Activated T-cell treated with anti-CD3 and anti-CD28 coated beads, Interleukin-2, amount 50 U/mL, for 72 hours (primary cell): ENCODE measurements around the gene PHF12. TPM values are rescaled to one million over a fixed set of nuclear protein-coding genes. Genes with fewer than 3 reads are reported as not detected.
A peak's percentile ranks its signal among the peaks of the same experiment; 100 is the strongest.

Experiments
- ATAC-seq, 2 donors: fragments of 150-1000 bp; cut with Tn5 transposase; replicated peaks in 1 of 2; 2 replicates each; pipeline ENCODE4 v1.10.0; 2021; ENCODE audit warnings: moderate library complexity in 2 of 2, mild to moderate bottlenecking in 1 of 2
- DNase-seq, 2 donors: peaks; one replicate each; pipeline ENCODE4 v3.0.0; 2021 to 2022; ENCODE audit warnings: mixed read lengths in 1 of 2
- H3K27ac Mint-ChIP-seq: one replicate; pipeline ENCODE4 v1.8.0; 2022; ENCODE audit warnings: mild to moderate bottlenecking, moderate library complexity, mixed read lengths
- H3K27me3 Mint-ChIP-seq: one replicate; pipeline ENCODE4 v1.8.0; 2022; ENCODE audit warnings: low read depth, mixed read lengths
- H3K36me3 Mint-ChIP-seq, 2 donors: one replicate each; pipeline ENCODE4 v1.8.0; 2022; ENCODE audit warnings: mixed read lengths in 2 of 2, mild to moderate bottlenecking in 1 of 2; ENCODE audit not compliant: insufficient read depth in 2 of 2
- H3K4me1 Mint-ChIP-seq: one replicate; pipeline ENCODE4 v1.8.0; 2022; ENCODE audit warnings: low read depth, mixed read lengths
- H3K4me3 Mint-ChIP-seq, 2 donors: one replicate each; pipeline ENCODE4 v1.8.0; 2022; ENCODE audit warnings: mild to moderate bottlenecking in 2 of 2, mixed read lengths in 2 of 2, moderate library complexity in 2 of 2
- H3K9me3 Mint-ChIP-seq, 2 donors: one replicate each; pipeline ENCODE4 v1.8.0; 2022; ENCODE audit warnings: mixed read lengths in 2 of 2
- total RNA-seq, 2 donors: library from RNA; stranded (reverse); gene quantifications; one replicate each; pipeline ENCODE4 v1.2.3, GENCODE V29; 2022

PHF12 gene
- total RNA-seq, 2 donors from 2014 or later, result 67.7 to 81.6 TPM

DNA sequence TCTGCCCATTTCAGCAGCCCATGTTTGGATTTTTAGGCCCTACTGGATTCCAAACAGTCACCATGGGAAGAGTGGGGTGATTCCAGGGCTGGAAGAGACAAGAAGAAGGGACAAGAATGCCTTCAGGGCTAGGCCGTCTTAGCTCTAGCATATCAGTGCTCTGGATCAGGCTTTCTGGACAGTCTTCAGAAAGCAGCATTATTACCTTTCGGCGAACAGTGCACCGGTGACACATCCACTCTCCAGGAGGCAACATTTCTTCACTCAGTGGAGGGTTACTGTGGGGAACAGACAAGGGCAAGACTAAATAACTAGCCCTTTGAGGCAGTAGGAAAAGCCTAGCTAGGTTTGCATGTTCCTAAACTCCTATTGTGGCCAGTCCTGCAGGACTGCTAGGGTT is 24.5 kb downstream of the PHF12 start:
- no peak for ATAC-seq
- Mint-ChIP-seq H3K4me1 (peaks cover 71% of the 10 kb centered on the region), H3K36me3 (peaks cover 39 to 64% of the 10 kb centered on the region in 2 donors), H3K27ac (peak overlapping the region; percentile 67), H3K27me3 (no peaks in the 10 kb centered on the region), H3K9me3 (peaks cover 3 to 13% of the 10 kb centered on the region in 2 donors), H3K4me3 (no peak overlapping the region)
- no peak for DNase-seq

DNA sequence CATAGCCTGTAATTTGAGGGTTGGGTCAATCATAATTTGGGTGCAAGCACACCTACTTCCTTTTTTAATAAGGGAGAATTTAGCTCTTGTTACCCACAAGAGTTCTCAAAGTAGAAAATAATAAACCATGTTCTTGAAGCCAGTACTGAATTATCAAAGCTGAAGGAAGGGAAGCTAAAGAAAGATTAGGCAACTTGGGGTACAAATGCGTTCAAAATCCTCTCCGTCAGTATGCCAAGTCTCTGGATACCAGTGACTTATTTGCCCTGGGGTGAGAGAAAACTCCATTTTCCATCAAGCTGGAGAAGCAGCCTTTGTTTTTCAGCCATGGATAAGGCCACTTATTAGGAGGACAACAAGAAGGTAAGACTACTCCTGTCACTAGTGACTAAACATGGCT is 25.0 kb downstream of the PHF12 start:
- H3K27me3 Mint-ChIP-seq, result no peaks in the 10 kb centered on the region
- DNase-seq (no peak), ATAC-seq (no peak)
- peaks cover 68% of the 10 kb centered on the region for H3K4me1 Mint-ChIP-seq
- peak overlapping the region; percentile 58 for H3K4me3 Mint-ChIP-seq
- peaks cover 40 to 69% of the 10 kb centered on the region in 2 donors for H3K36me3 Mint-ChIP-seq
- H3K9me3 Mint-ChIP-seq, result peaks cover 3 to 13% of the 10 kb centered on the region in 2 donors
- H3K27ac Mint-ChIP-seq, result peak overlapping the region; percentile 67

DNA sequence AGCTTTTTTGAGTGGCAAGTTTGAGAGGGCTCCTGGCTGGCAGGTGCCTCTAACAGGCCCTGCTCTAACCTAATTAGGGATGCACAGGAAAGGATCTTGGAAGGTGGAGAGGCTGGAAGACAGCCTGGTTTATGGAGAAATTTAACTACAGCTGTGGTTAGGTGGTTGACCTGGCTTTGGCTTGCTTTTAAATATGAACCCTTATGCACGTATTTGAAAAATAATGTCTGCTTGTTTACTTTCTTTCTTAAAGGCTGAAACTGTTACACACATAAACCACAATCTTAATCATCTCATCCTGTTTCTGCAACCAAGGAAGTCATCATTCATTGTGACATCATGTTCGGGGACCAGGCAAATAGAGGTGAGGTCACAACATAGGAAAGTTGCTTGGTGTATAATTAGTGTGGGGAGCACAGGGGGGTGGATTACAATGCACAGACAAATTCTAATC is 25.4 kb downstream of the PHF12 start:
- H3K9me3 Mint-ChIP-seq, result peaks cover 3 to 13% of the 10 kb centered on the region in 2 donors
- ATAC-seq (peak; percentile 86 to 92), DNase-seq (peak; percentile 42 to 55)
- H3K4me1 Mint-ChIP-seq, result peaks cover 64% of the 10 kb centered on the region
- peak overlapping the region; percentile 58 for H3K4me3 Mint-ChIP-seq
- no peaks in the 10 kb centered on the region for H3K27me3 Mint-ChIP-seq
- H3K27ac Mint-ChIP-seq, result peak overlapping the region; percentile 67
- H3K36me3 Mint-ChIP-seq, result peaks cover 41 to 69% of the 10 kb centered on the region in 2 donors

DNA sequence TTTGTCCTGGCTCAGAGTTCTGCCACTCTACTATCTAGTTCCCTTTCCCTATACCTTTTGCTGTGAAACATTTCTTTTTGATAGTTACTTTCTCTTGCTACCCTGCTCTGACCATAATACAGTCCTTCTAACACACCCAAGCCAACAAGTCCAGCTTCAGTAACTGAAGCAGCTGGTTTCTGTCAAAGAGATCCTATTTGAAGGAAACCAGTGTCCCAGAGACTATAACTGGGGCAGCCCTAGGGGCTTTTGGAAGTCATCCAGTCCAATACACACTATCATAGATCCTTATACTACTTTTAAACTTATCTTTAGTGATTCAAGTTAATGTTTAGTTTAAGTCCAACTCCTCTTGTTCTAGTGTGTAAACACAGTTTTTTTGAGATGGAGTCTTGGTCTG is 31.1 kb downstream of the PHF12 start:
- Mint-ChIP-seq H3K4me1 (peaks cover 31% of the 10 kb centered on the region), H3K4me3 (no peak overlapping the region), H3K36me3 (peaks cover 23 to 57% of the 10 kb centered on the region in 2 donors), H3K27ac (no peak overlapping the region), H3K27me3 (no peaks in the 10 kb centered on the region), H3K9me3 (peaks cover 2% of the 10 kb centered on the region in 2 donors)
- no peak for DNase-seq
- ATAC-seq, result no peak

DNA sequence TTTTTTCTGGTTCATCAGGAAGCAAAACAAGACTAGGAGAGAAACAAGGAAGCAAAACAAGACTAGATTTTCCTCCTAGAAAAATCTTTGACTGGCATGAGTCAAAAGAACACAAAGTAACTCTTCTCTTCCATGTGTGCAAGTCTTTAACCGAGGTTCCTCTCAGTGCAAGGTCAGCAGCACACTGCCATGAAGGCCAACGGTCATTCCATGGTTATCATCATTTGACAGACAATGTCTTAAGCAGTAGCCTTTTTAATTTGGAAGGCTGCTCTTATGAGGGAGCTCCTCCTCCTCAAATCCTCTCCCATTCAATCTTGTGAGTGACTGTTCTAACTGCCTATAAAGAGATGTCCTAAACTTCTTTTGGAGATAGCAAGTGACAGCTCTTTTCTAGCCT is 33.0 kb downstream of the PHF12 start:
- Mint-ChIP-seq H3K27me3 (no peaks in the 10 kb centered on the region), H3K36me3 (peaks cover 23 to 55% of the 10 kb centered on the region in 2 donors), H3K4me3 (no peak overlapping the region), H3K4me1 (peaks cover 24% of the 10 kb centered on the region), H3K27ac (peak overlapping the region; percentile 48), H3K9me3 (peaks cover 8 to 9% of the 10 kb centered on the region in 2 donors)
- ATAC-seq (no peak), DNase-seq (no peak)

DNA sequence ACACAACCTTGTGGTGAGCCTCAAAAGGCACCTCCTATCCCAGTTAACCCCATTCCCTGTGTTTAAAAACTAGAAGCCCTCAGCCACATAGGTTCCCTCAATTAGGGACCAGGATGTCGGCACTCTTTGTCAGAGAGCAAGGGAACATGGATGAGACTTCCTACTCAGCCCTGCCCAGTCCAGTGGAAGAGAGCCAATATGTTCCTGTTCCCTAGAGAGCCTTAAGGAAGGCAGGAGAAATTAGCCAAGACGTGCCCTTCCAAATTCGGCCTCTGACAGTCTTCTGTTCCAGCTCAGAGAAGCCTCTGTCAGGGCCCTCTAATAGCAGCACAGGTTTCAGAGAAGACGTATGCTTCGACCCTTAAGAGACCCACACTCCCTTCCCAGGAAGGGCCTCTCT is 33.9 kb downstream of the PHF12 start:
- no peaks in the 10 kb centered on the region for H3K27me3 Mint-ChIP-seq

DNA sequence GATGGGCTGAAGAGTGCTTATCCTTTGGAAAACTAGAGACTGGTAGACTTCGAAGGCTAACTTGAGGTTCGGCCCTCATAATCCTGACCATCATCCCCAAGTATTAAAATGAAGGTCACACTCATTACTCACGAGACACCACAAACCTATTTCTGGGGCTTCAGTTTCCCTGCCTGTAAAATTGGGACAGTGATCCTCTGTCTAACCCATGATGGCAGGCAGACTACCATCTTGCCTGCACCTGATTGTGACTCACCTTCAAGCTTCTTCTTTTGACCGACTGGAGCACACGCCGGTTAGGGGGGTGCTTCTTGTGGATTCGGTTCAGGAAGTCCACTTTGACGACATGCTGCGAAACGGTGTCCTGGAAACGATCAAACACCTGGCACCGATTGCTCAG is 34.3 kb downstream of the PHF12 start:
- H3K9me3 Mint-ChIP-seq, result peaks cover 8 to 9% of the 10 kb centered on the region in 2 donors
- no peak for ATAC-seq
- no peak overlapping the region for H3K27ac Mint-ChIP-seq
- H3K4me1 Mint-ChIP-seq, result peaks cover 24% of the 10 kb centered on the region
- no peak overlapping the region for H3K4me3 Mint-ChIP-seq
- no peaks in the 10 kb centered on the region for H3K27me3 Mint-ChIP-seq
- peaks cover 27 to 55% of the 10 kb centered on the region in 2 donors for H3K36me3 Mint-ChIP-seq
- DNase-seq, result no peak

More for the DNA sequence above, 33.9 kb downstream of the PHF12 start:
- ATAC-seq, result no peak
- no peak overlapping the region for H3K27ac Mint-ChIP-seq
- DNase-seq, result no peak
- peaks cover 24% of the 10 kb centered on the region for H3K4me1 Mint-ChIP-seq
- no peak overlapping the region for H3K4me3 Mint-ChIP-seq
- H3K36me3 Mint-ChIP-seq, result peaks cover 24 to 56% of the 10 kb centered on the region in 2 donors
- peaks cover 8 to 9% of the 10 kb centered on the region in 2 donors for H3K9me3 Mint-ChIP-seq

DNA sequence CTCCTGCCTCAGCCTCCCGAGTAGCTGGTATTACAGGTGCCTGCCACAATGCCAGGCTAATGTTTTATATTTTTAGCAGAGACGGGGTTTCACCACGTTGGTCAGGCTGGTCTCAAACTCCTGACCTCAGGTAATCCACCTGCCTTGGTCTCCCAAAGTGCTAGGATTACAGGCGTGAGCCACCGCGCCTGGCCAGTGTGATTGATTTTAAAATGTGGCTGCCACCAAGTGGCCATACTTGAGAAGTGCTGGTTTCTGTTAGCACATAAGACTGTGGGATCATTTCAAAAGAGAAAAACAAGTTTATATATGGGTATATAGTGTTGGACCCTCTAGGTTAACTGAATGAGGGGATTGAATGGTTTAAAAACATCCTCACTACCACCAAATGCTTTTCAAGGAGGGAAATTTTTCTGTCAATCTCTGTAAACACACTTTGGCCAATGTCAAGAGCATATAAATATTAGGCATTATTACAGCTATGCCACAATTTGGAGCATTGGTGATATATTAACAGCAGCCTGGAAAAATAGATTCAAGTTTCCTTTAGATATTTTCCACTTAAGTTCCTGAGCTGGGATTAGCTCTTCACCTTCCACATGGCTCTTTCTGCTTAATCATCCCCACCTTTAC is 34.9 kb downstream of the PHF12 start:
- no peaks in the 10 kb centered on the region for H3K27me3 Mint-ChIP-seq
- DNase-seq (no peak), ATAC-seq (peak in 1 of 2 donors; percentile 31)
- H3K4me3 Mint-ChIP-seq, result no peak overlapping the region
- peaks cover 28 to 51% of the 10 kb centered on the region in 2 donors for H3K36me3 Mint-ChIP-seq
- peak overlapping the region; percentile 72 for H3K27ac Mint-ChIP-seq
- H3K4me1 Mint-ChIP-seq, result peaks cover 24% of the 10 kb centered on the region
- H3K9me3 Mint-ChIP-seq, result peaks cover 8 to 9% of the 10 kb centered on the region in 2 donors

DNA sequence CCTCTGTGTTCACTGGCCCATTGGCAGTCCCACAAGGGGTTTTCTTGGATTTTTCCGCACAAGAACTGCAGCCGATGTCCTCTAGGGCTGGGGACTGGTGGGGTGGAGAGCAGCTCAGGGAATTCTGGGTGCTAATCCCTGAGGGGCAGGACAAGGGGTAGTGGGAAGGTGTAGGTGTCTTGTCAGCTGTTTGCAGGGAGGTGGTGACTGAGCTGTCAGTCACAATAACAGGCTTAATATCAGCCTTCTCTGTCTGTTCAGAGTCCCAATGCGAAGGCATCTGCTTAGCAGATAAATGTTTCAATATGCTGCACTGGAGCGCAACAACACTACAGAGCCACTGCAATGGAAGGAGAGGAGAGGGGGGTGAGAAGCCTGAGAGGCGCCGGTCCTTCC is 38.4 kb downstream of the PHF12 start:
- H3K4me1 Mint-ChIP-seq, result peaks cover 24% of the 10 kb centered on the region
- DNase-seq (no peak), ATAC-seq (no peak)
- H3K27ac Mint-ChIP-seq, result no peak overlapping the region
- peaks cover 8 to 9% of the 10 kb centered on the region in 2 donors for H3K9me3 Mint-ChIP-seq
- no peak overlapping the region for H3K4me3 Mint-ChIP-seq
- no peaks in the 10 kb centered on the region for H3K27me3 Mint-ChIP-seq
- peaks cover 26 to 49% of the 10 kb centered on the region in 2 donors for H3K36me3 Mint-ChIP-seq

DNA sequence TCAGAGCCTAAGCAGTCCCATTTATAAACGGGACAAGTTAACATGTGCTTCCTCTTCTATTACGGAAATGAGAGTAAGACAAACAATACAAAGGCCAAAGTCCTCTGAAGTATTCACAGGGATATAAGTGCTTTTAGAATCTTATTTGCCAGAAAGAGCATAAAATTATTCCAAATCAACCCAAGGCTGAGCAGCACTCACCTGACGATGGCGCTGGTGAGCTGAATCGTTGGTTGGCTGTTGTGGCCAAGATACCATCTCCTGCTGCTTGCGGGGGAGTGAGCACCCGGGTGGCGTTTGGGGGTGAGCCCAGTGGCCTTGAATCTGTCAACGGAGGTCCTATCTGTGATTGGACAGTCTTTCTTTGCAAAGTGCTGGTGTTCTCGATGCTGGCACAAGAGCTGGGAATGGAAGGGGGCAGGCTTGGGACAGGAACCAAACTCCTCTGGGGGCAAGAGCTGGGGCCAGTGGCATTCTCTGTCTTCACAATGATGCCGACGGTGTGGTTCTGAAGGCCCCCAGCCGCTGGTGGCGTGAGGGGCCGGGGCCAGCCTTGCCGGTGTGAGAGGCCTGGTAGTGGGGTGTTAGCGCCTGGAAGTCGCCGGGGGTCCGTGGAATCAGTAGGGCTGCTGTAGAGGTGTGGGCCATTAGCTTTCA is 38.9 kb downstream of the PHF12 start:
- ATAC-seq, result no peak
- H3K36me3 Mint-ChIP-seq, result peaks cover 27 to 49% of the 10 kb centered on the region in 2 donors
- no peaks in the 10 kb centered on the region for H3K27me3 Mint-ChIP-seq
- peaks cover 8 to 9% of the 10 kb centered on the region in 2 donors for H3K9me3 Mint-ChIP-seq
- H3K27ac Mint-ChIP-seq, result no peak overlapping the region
- no peak for DNase-seq
- H3K4me3 Mint-ChIP-seq, result no peak overlapping the region
- H3K4me1 Mint-ChIP-seq, result peaks cover 24% of the 10 kb centered on the region

DNA sequence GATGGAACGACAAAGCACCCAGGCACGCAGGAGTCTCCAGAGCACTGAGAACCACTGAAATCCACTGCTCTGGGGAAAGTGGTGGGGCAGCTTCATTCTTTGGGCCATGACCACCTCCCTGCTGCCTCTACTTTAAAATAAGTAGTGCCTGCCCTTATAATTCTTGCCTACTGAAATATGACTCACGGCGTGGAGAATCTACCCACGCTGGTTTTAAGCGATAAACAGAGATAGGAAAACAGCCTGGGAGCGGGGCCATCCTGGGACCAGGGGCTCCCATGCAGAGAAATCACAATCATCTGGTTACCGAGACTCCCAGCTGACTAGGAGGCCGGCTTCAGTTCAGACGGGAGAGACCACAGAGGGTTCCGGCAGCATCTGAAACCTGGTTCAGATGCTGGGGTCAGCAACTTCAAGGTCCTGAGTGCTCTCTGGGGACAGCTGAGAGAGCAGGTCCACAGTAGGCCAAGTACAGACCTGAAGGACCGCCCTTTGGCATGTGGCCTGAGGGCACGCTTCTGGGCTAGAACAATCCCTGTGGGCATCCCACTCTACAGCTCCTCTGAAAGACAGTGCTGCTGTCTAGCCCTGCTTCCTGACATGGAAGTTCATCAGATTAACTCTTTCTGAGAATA is 39.8 kb downstream of the PHF12 start:
- Mint-ChIP-seq H3K4me3 (no peak overlapping the region), H3K27me3 (no peaks in the 10 kb centered on the region), H3K27ac (no peak overlapping the region), H3K9me3 (peaks cover 8 to 9% of the 10 kb centered on the region in 2 donors), H3K36me3 (peaks cover 24 to 44% of the 10 kb centered on the region in 2 donors), H3K4me1 (peaks cover 22% of the 10 kb centered on the region)
- ATAC-seq, result no peak
- no peak for DNase-seq

DNA sequence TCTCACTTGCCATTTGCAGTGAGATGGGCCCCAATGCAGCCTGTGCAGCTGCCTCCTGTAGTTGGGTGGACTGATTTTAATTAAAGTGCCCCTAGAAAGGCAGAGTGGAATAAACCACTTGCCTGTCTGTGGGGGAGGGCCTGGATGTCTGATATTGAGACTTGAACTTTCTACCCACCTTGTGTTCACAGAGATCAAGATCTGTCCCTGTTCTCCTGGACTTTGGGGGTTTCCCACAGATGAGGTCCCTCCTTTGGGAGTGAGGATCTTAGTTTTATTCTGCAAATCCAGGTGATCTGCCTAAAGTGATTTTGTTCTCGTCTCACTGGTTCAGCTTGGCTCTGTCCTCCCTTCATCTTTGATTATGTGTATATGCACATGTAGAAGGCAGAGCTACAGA is 40.8 kb downstream of the PHF12 start:
- Mint-ChIP-seq H3K4me3 (no peak overlapping the region), H3K4me1 (peaks cover 16% of the 10 kb centered on the region), H3K36me3 (peaks cover 24 to 35% of the 10 kb centered on the region in 2 donors), H3K27me3 (no peaks in the 10 kb centered on the region), H3K27ac (no peak overlapping the region), H3K9me3 (peaks cover 8 to 9% of the 10 kb centered on the region in 2 donors)
- DNase-seq, result no peak
- no peak for ATAC-seq

DNA sequence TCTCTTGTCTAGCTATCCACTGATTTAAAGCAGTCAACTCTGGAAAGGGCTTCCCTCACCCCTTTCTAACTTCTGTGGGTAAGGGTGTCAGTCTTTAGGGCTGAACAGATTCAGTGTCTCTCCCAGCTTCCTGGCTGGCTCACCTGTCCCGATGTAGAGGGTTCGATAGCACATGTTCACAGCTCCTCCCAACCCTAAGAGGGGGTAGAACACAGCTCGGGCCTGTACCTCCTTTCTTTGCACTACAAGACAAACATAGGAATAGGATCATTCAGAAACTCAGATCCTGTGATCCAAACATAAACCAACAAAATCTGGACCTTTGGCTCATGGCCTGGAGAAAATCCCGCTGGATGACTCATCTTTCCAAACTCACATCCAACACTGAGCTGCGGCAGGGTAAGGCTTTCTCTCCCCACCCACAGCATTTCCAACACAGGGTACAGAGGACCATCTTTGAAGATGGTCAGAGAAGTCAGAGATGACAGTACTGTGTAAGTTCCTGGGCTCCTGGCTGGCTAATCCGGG is 42.6 kb downstream of the PHF12 start:
- ATAC-seq (no peak), DNase-seq (no peak)
- Mint-ChIP-seq H3K36me3 (peaks cover 12 to 21% of the 10 kb centered on the region in 2 donors), H3K4me1 (peaks cover 18% of the 10 kb centered on the region), H3K27me3 (no peaks in the 10 kb centered on the region), H3K27ac (no peak overlapping the region), H3K4me3 (no peak overlapping the region), H3K9me3 (no peaks in the 10 kb centered on the region)
